ENCODE results near the gene LYSMD2. TPM values are rescaled to one million over a fixed set of nuclear protein-coding genes. Genes with fewer than 3 reads are reported as not detected.

LYSMD2 gene
- total and polyA plus RNA-seq, 5 experiments from 2014 or later: 28.0 to 53.7 (median 29.6) TPM

- H3K36me3 Mint-ChIP-seq: no peaks in the 10 kb centered on the region
- H3K27ac Mint-ChIP-seq: peak within 1 kb of the TSS; percentile 22 to 86 (median 73)
- H3K4me3 Mint-ChIP-seq: peak within 1 kb of the TSS; percentile 83 to 94 (median 92)
- POLR2A ChIA-PET: interaction anchor here (8.0 kb wide), 1 partner anchor 13 kb away, joined by 68 read pairs; the partner anchor contains the start of gene LYSMD2
- peaks cover 27 to 55% (median 46%) of the 10 kb centered on the region in 4 donors for H3K4me1 Mint-ChIP-seq
- H3K9me3 Mint-ChIP-seq: no peaks in the 10 kb centered on the region
- DNase-seq: peak; percentile 11 to 71 (median 44)
- H3K27me3 Mint-ChIP-seq: peaks cover 0 to 3% (median 0%) of the 10 kb centered on the region in 5 donors
- peak; percentile 89 to 91 for ATAC-seq
Measured at GRCh38 chr15:51750792-51751696, 13.6 kb upstream of the LYSMD2 start, which contains the start of gene TMOD2. TMOD2 (plus strand) TSS chr15:51751597; CDS start chr15:51766442, 14,845 bp downstream.

- POLR2A ChIA-PET: interaction anchor here (8.0 kb wide), 1 partner anchor 12 kb away, joined by 68 read pairs; the partner anchor contains the start of gene LYSMD2
Measured at GRCh38 chr15:51750186-51750585, 12.7 kb upstream of the LYSMD2 start.

GRCh38 chr15:51749307-51749706 is 11.9 kb upstream of the LYSMD2 start:
- H3K4me3 Mint-ChIP-seq: no peak overlapping the region
- no peaks in the 10 kb centered on the region for H3K9me3 Mint-ChIP-seq
- H3K27ac Mint-ChIP-seq: no peak overlapping the region
- no peak for DNase-seq
- POLR2A ChIA-PET: interaction anchor here (8.0 kb wide), 1 partner anchor 11 kb away, joined by 68 read pairs; the partner anchor contains the start of gene LYSMD2
- H3K36me3 Mint-ChIP-seq: no peaks in the 10 kb centered on the region
- ATAC-seq: no peak
- peaks cover 0 to 5% (median 0%) of the 10 kb centered on the region in 5 donors for H3K27me3 Mint-ChIP-seq
- H3K4me1 Mint-ChIP-seq: peaks cover 17 to 37% (median 31%) of the 10 kb centered on the region in 4 donors

More at GRCh38 chr15:51750186-51750585, 12.7 kb upstream of the LYSMD2 start:
- DNase-seq (no peak), ATAC-seq (no peak)
- Mint-ChIP-seq H3K27ac (peak overlapping the region in 1 of 10 donors; percentile 68), H3K27me3 (peaks cover 0 to 5% (median 0%) of the 10 kb centered on the region in 5 donors), H3K4me3 (peak overlapping the region; percentile 49 to 94 (median 89)), H3K36me3 (no peaks in the 10 kb centered on the region), H3K9me3 (no peaks in the 10 kb centered on the region), H3K4me1 (peaks cover 20 to 46% (median 39%) of the 10 kb centered on the region in 4 donors)

GRCh38 chr15:51739061-51739712 is 1.7 kb upstream of the LYSMD2 start:
- no peak for ATAC-seq
- Mint-ChIP-seq H3K9me3 (no peaks in the 10 kb centered on the region), H3K36me3 (no peaks in the 10 kb centered on the region), H3K27ac (peak overlapping the region; percentile 41 to 99 (median 95)), H3K27me3 (no peaks in the 10 kb centered on the region), H3K4me1 (peaks cover 20 to 41% (median 38%) of the 10 kb centered on the region in 4 donors), H3K4me3 (peak overlapping the region in 8 of 10 donors; percentile 19 to 93 (median 87))
- POLR2A ChIA-PET: interaction anchor here (5.4 kb wide), 1 partner anchor 13 kb away, joined by 68 read pairs; the partner anchor contains the start of gene TMOD2
- no peak for DNase-seq

- DNase-seq (no peak), ATAC-seq (no peak)
- H3K4me1 Mint-ChIP-seq: peaks cover 20 to 46% (median 44%) of the 10 kb centered on the region in 4 donors
- POLR2A ChIA-PET: interaction anchor here (0.7 to 5.4 kb wide), 7 partner anchors 9 to 41 kb away, joined by 3 to 68 read pairs (median 7); partner anchors contain the start of gene TMOD2
- H3K36me3 Mint-ChIP-seq: no peaks in the 10 kb centered on the region
- peak overlapping the region; percentile 92 to 99 (median 95) for H3K27ac Mint-ChIP-seq
- peak overlapping the region; percentile 75 to 95 (median 88) for H3K4me3 Mint-ChIP-seq
- H3K9me3 Mint-ChIP-seq: no peaks in the 10 kb centered on the region
- no peaks in the 10 kb centered on the region for H3K27me3 Mint-ChIP-seq
Measured at GRCh38 chr15:51738553-51738952, 1.1 kb upstream of the LYSMD2 start.

- H3K4me3 Mint-ChIP-seq: peak overlapping the region; percentile 83 to 97 (median 90)
- peak overlapping the region; percentile 92 to 99 (median 96) for H3K27ac Mint-ChIP-seq
- no peaks in the 10 kb centered on the region for H3K27me3 Mint-ChIP-seq
- H3K9me3 Mint-ChIP-seq: no peaks in the 10 kb centered on the region
- POLR2A ChIA-PET: interaction anchor here (0.9 to 5.4 kb wide), 16 partner anchors 8 to 1383 kb away, joined by 3 to 68 read pairs (median 6); partner anchors contain the start of genes DMXL2, LEO1 and TMOD2
- H3K36me3 Mint-ChIP-seq: no peaks in the 10 kb centered on the region
- DNase-seq (peak; percentile 39 to 75 (median 52)), ATAC-seq (peak; percentile 66 to 70)
- peaks cover 30 to 62% (median 60%) of the 10 kb centered on the region in 4 donors for H3K4me1 Mint-ChIP-seq
Measured at GRCh38 chr15:51736751-51737521, 519 bp downstream of the LYSMD2 start.

GRCh38 chr15:51736069-51736468 is 1.4 kb downstream of the LYSMD2 start:
- Mint-ChIP-seq H3K4me1 (peaks cover 36 to 71% (median 69%) of the 10 kb centered on the region in 4 donors), H3K4me3 (peak overlapping the region; percentile 83 to 97 (median 90)), H3K36me3 (no peaks in the 10 kb centered on the region), H3K9me3 (no peaks in the 10 kb centered on the region), H3K27ac (peak overlapping the region; percentile 92 to 99 (median 96)), H3K27me3 (no peaks in the 10 kb centered on the region)
- no peak for DNase-seq
- no peak for ATAC-seq
- POLR2A ChIA-PET: interaction anchor here (0.9 to 5.4 kb wide), 8 partner anchors 11 to 1382 kb away, joined by 3 to 68 read pairs (median 9); partner anchors contain the start of gene TMOD2

GRCh38 chr15:51735228-51736010 is 2.0 kb downstream of the LYSMD2 start:
- H3K4me1 Mint-ChIP-seq: peaks cover 41 to 77% (median 76%) of the 10 kb centered on the region in 4 donors
- H3K27ac Mint-ChIP-seq: peak overlapping the region; percentile 92 to 99 (median 96)
- no peaks in the 10 kb centered on the region for H3K9me3 Mint-ChIP-seq
- peak overlapping the region; percentile 83 to 97 (median 90) for H3K4me3 Mint-ChIP-seq
- no peaks in the 10 kb centered on the region for H3K36me3 Mint-ChIP-seq
- DNase-seq (peak in 8 of 10 donors; percentile 26 to 71 (median 38)), ATAC-seq (peak; percentile 19 to 29)
- POLR2A ChIA-PET: interaction anchor here (0.8 to 5.4 kb wide), 4 partner anchors 17 to 444 kb away, joined by 3 to 68 read pairs (median 6); partner anchors contain the start of gene TMOD2
- H3K27me3 Mint-ChIP-seq: no peaks in the 10 kb centered on the region

GRCh38 chr15:51732646-51733045 is 4.8 kb downstream of the LYSMD2 start:
- DNase-seq: no peak
- H3K27me3 Mint-ChIP-seq: no peaks in the 10 kb centered on the region
- H3K4me1 Mint-ChIP-seq: peaks cover 34 to 84% (median 82%) of the 10 kb centered on the region in 4 donors
- peaks cover 0 to 2% (median 0%) of the 10 kb centered on the region in 3 donors for H3K36me3 Mint-ChIP-seq
- peak overlapping the region in 9 of 10 donors; percentile 29 to 95 (median 85) for H3K4me3 Mint-ChIP-seq
- ATAC-seq: no peak
- POLR2A ChIA-PET: interaction anchor here (0.5 to 0.8 kb wide), 3 partner anchors 152 to 1377 kb away, joined by 3 to 4 read pairs (median 3); partner anchors contain the start of genes ARPP19 and GABPB1
- no peaks in the 10 kb centered on the region for H3K9me3 Mint-ChIP-seq
- peak overlapping the region; percentile 93 to 99 (median 97) for H3K27ac Mint-ChIP-seq

GRCh38 chr15:51731549-51732267 is 5.7 kb downstream of the LYSMD2 start:
- POLR2A ChIA-PET: interaction anchor here (0.8 to 1.7 kb wide), 3 partner anchors 45 to 1376 kb away, joined by 3 to 4 read pairs (median 4); partner anchors contain the start of gene GABPB1
- H3K9me3 Mint-ChIP-seq: no peaks in the 10 kb centered on the region
- H3K36me3 Mint-ChIP-seq: peaks cover 0 to 7% (median 0%) of the 10 kb centered on the region in 3 donors
- H3K4me1 Mint-ChIP-seq: peaks cover 43 to 94% (median 90%) of the 10 kb centered on the region in 4 donors
- H3K4me3 Mint-ChIP-seq: peak overlapping the region; percentile 82 to 95 (median 88)
- DNase-seq (peak in 7 of 10 donors; percentile 13 to 62 (median 32)), ATAC-seq (peak; percentile 64 to 78)
- H3K27ac Mint-ChIP-seq: peak overlapping the region; percentile 93 to 99 (median 97)
- no peaks in the 10 kb centered on the region for H3K27me3 Mint-ChIP-seq
